ENCODE measurements around the gene GALNT11. TPM values are rescaled to one million over a fixed set of nuclear protein-coding genes. Genes with fewer than 3 reads are reported as not detected.

The GALNT11 gene
- total and polyA plus RNA-seq, 9 donors: 20.1 to 57.6 (median 34.3) TPM

DNA sequence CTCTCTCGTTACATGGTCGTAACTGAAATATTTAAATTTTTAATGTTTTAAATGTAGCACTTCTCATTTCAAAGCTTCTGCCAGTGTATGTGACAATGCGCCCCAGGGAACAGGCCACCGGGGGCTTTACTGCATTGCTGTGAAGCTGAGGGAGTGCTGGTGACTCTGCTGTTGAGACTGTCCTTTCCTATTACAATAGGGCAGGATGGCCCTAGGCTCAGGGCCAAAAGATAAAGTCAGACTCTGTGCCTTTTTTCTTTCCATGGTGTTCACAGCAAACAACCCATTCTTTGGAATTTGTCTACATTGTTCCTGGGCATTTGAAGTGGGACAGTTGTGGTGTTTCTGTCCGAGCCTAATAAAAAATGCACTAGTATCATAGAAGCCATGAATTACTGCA lies 107.3 kb downstream of the GALNT11 start:
- no peaks in the 10 kb centered on the region for H3K9me3 ChIP-seq
- TF ChIP-seq, protein P1, sequence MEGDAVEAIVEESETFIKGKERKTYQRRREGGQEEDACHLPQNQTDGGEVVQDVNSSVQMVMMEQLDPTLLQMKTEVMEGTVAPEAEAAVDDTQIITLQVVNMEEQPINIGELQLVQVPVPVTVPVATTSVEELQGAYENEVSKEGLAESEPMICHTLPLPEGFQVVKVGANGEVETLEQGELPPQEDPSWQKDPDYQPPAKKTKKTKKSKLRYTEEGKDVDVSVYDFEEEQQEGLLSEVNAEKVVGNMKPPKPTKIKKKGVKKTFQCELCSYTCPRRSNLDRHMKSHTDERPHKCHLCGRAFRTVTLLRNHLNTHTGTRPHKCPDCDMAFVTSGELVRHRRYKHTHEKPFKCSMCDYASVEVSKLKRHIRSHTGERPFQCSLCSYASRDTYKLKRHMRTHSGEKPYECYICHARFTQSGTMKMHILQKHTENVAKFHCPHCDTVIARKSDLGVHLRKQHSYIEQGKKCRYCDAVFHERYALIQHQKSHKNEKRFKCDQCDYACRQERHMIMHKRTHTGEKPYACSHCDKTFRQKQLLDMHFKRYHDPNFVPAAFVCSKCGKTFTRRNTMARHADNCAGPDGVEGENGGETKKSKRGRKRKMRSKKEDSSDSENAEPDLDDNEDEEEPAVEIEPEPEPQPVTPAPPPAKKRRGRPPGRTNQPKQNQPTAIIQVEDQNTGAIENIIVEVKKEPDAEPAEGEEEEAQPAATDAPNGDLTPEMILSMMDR (IDR thresholded peaks at IDR 0.05): no peak
- TF ChIP-seq EP300 (IDR thresholded peaks at IDR 0.05): no peak
- no peak for TF ChIP-seq POLR2A (IDR thresholded peaks at IDR 0.05)

DNA sequence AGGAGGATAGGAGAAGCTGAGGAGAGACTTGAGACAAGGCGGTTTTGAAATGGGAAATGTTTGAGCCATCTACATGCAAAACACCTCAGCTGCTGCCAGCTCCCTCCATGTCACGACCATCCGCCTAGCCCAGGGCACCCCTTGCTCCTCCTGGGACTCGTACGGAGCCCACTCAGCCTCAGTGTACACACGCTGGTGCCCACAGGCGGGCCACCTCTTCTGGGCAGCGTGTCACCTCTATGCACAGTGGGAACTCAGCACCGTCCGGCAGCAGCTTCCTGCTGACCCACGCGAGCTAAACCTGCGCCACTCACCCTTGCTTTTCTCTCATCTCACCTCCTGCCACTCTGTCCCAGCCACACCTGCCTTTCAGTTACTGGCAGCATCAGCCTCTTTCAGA lies 108.3 kb downstream of the GALNT11 start:
- intact Hi-C loops (cut with DNase I): no loop called here
- TF ChIP-seq POLR2A (IDR thresholded peaks at IDR 0.05) (no peak), EP300 (IDR thresholded peaks at IDR 0.05) (no peak)
- TF ChIP-seq, protein P1 (IDR thresholded peaks at IDR 0.05): no peak
- H3K9me3 ChIP-seq: no peaks in the 10 kb centered on the region
- no peaks in the 10 kb centered on the region for H3K27me3 ChIP-seq
- DNase-seq: no peak
- H3K4me1 ChIP-seq (ENCODE audit: insufficient read depth): peaks cover 7% of the 10 kb centered on the region
- H3K27ac ChIP-seq: no peak overlapping the region
- no peak overlapping the region for H3K4me3 ChIP-seq
- whole genome bisulfite sequencing, 3 donors: 94 to 97% (median 95%) methylated on average over 13 of the region's 13 CpGs
- H3K36me3 ChIP-seq: no peaks in the 10 kb centered on the region

More for the DNA sequence above, 107.3 kb downstream of the GALNT11 start:
- no peak overlapping the region for H3K27ac ChIP-seq
- no peak for DNase-seq
- 85 to 88% (median 87%) methylated on average over 5 of the region's 5 CpGs for WGBS, 3 donors
- H3K4me3 ChIP-seq: no peak overlapping the region
- intact Hi-C loops (cut with DNase I): no loop called here
- H3K4me1 ChIP-seq (ENCODE audit: insufficient read depth): peaks cover 7% of the 10 kb centered on the region
- H3K27me3 ChIP-seq: no peaks in the 10 kb centered on the region
- H3K36me3 ChIP-seq: no peaks in the 10 kb centered on the region

DNA sequence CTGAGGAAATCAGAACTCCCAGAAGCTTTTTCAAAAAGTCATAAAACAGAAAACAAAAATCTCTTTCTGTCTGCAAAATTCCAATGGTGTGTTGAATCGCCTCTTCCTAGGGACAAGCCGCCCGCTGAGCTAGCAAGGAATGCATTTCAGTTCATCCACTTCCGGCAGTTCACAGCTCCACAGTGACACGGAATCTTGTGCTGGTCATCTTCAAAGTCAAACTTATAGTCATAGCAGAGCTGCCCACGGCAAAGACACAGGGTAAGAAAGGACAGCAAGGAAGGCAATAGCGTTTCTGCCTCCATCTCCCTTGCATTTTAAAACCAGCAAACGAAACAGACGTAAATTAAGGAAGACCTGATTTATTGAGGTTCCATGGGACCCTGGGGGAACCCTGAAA lies 111.2 kb downstream of the GALNT11 start:
- Histone ChIP-seq H3K4me3 (no peak overlapping the region), H3K4me1 (ENCODE audit: insufficient read depth) (peaks cover 7% of the 10 kb centered on the region), H3K27ac (peak overlapping the region in 1 of 2 donors; percentile 26), H3K36me3 (no peaks in the 10 kb centered on the region), H3K27me3 (no peaks in the 10 kb centered on the region), H3K9me3 (no peaks in the 10 kb centered on the region)
- 15 to 32% (median 16%) methylated on average over 9 of the region's 9 CpGs for WGBS, 3 donors
- TF ChIP-seq, protein P1 (IDR thresholded peaks at IDR 0.05): no peak
- no peak for DNase-seq
- intact Hi-C loops (cut with DNase I): no loop called here

DNA sequence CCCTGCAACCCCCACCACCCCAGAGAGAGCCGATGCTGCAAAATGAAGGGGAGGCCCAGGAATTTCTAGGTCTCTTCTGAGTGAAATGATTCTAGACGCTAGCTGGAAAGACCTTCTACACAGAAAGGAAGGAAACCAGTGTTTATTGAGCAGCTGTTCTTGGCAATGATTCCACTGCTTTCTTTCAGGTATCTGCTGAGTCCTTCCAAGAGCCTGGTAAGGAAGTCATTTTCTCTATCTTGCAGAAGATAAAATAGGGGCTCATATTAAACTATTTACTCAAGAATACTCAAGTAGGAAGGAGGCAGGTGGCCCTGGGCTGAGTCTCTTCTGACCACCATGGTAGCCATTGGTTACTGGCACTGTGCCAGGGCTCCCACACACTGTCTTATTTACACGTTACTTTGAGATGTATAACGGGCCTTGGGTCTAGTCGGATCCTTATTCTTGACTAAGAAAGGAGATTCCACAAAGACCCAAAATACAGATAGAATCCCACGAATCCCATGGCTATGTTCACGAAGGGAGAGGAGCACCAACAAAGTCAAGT lies 112.1 kb downstream of the GALNT11 start:
- no peak overlapping the region for H3K27ac ChIP-seq
- intact Hi-C loops (cut with DNase I): no loop called here
- TF ChIP-seq, protein P1 (IDR thresholded peaks at IDR 0.05): no peak
- no peak for TF ChIP-seq POLR2A (IDR thresholded peaks at IDR 0.05)
- TF ChIP-seq EP300 (IDR thresholded peaks at IDR 0.05): no peak
- H3K4me3 ChIP-seq: no peak overlapping the region
- H3K36me3 ChIP-seq: no peaks in the 10 kb centered on the region
- H3K4me1 ChIP-seq (ENCODE audit: insufficient read depth): peaks cover 7% of the 10 kb centered on the region
- WGBS, 3 donors: 51 to 59% (median 53%) methylated on average over 7 of the region's 7 CpGs
- DNase-seq: peak in 1 of 5 donors; percentile 43
- H3K9me3 ChIP-seq: no peaks in the 10 kb centered on the region
- H3K27me3 ChIP-seq: no peaks in the 10 kb centered on the region
